Pancreas (tissue), 10 donors: Measurements from ENCODE around the gene ATG4C. TPM values are rescaled to one million over a fixed set of nuclear protein-coding genes. Genes with fewer than 3 reads are reported as not detected.

Source experiments
- ATAC-seq, 4 donors: fragments of 200-7000 bp; cut with Tn5 transposase; one replicate each; pipeline versions ENCODE4 v1.8.0 to v1.9.1; 2020; ENCODE audit warnings: mild to moderate bottlenecking in 4 of 4, moderate library complexity in 4 of 4
- DNase-seq, 6 donors: peaks; one replicate each; pipeline ENCODE4 v3.0.0-alpha.2; 2020
- FAIRE-seq: peaks from 2 replicates; lab custom pipeline; 2012; peaks lifted over from hg19 to GRCh38; lab: Jason Lieb, UNC
- H3K27ac ChIP-seq, 4 donors: fragments of 200-600 bp; sonication (generic); 1 replicate in 3 of 4; 2 replicates in 1 of 4; pipeline versions ENCODE4 v1.5.0 to v1.8.0; 2020
- H3K27me3 ChIP-seq, 4 donors: fragments of 200-600 bp; one replicate each; pipeline ENCODE4 v1.8.0; 2021
- H3K36me3 ChIP-seq, 3 donors: fragments of 200-600 bp; sonication (generic) in 1 of 3; one replicate each; pipeline versions ENCODE4 v1.5.0 to v1.8.0; 2020 to 2021
- H3K4me1 ChIP-seq, 3 donors: fragments of 200-600 bp; one replicate each; pipeline ENCODE4 v1.8.0; 2021
- H3K4me3 ChIP-seq, 4 donors: fragments of 200-600 bp; sonication (generic) in 2 of 4; one replicate each; pipeline versions ENCODE4 v1.5.0 to v1.8.0; 2020 to 2021
- H3K9me3 ChIP-seq, 4 donors: fragments of 200-600 bp; one replicate each; pipeline ENCODE4 v1.8.0; 2021
- CTCF ChIP-seq, 4 donors: fragments of 200-600 bp; sonication (generic) in 3 of 4; IDR thresholded peaks; one replicate each; pipeline versions ENCODE4 v1.5.0 to v1.8.0; 2021; ENCODE audit warnings: antibody characterized with exemption in 4 of 4
- WGBS, 2 donors: extraction: QIAGEN DNeasy Blood & Tissue Kit; methylation state at CpG; one replicate each; pipeline ENCODE4 v1.1.7; 2013; 5-methylcytosine and 5-hydroxymethylcytosine counted together
- intact Hi-C, 3 donors: fragments of 100-400 bp; cut with DNase I; formaldehyde crosslinking; loops; one replicate each; pipeline versions ENCODE4 v1.11.1 to v1.14.2; 2022
- polyA plus RNA-seq, 2 donors: library from polyadenylated mRNA; stranded (reverse); fragments of 200-250 nt; gene quantifications; one replicate each; pipeline ENCODE4 v1.2.3, GENCODE V29; 2013
- total RNA-seq, 6 donors: library from RNA; stranded (reverse); fragmentation: NEBNext Ultra II Directional in 4 of 6; extraction: Animal tissue kit (Norgen Biotek cat#: 25700) in 4 of 6; gene quantifications; one replicate each; pipeline versions ENCODE4 v1.2.1 to v1.2.4, GENCODE V29; 2021 to 2023
- donor health status: healthy with polysubstance abuse.
- donor health status: DM: no; HTN: no; CAD: no; lungs with moderate emphysema.
- donor health status: DM: no; HTN: no; CAD: no.
- donor health status: control.
- donor health status: control.
- donor health status: Bipolar disorder and iron deficiency.
- donor health status: DM: yes; HTN: yes; CAD: no.
- donor health status: DM: no; HTN: no; CAD: no.
- donor health status: DM: no; HTN: no; CAD: no.
- donor health status: DM: yes; HTN: yes; CAD: no.

Gene ATG4C
- total and polyA plus RNA-seq, 8 donors: 2.3 to 10.2 (median 6.1) TPM

GRCh38 chr1:62869217-62869754 is 85.4 kb downstream of the ATG4C start:
- FAIRE-seq: no peak
- no peaks in the 10 kb centered on the region for H3K27me3 ChIP-seq
- TF ChIP-seq CTCF (IDR thresholded peaks at IDR 0.05): no peak
- 56 to 63% methylated on average over 3 of the region's 3 CpGs for WGBS, 2 donors
- H3K9me3 ChIP-seq: no peaks in the 10 kb centered on the region
- no peaks in the 10 kb centered on the region for H3K36me3 ChIP-seq
- no peak overlapping the region for H3K4me3 ChIP-seq
- DNase-seq: no peak
- H3K27ac ChIP-seq: no peak overlapping the region
- intact Hi-C loops: no loop called here
- no peaks in the 10 kb centered on the region for H3K4me1 ChIP-seq
- ATAC-seq: no peak

- no peaks in the 10 kb centered on the region for H3K36me3 ChIP-seq
- DNase-seq (no peak), ATAC-seq (no peak), FAIRE-seq (no peak)
- no peak for TF ChIP-seq CTCF (IDR thresholded peaks at IDR 0.05)
- intact Hi-C loops: no loop called here
- no peaks in the 10 kb centered on the region for H3K4me1 ChIP-seq
- 90 to 98% methylated on average over 1 of the region's 1 CpG for WGBS, 2 donors
- no peaks in the 10 kb centered on the region for H3K27me3 ChIP-seq
- H3K9me3 ChIP-seq: no peaks in the 10 kb centered on the region
- H3K27ac ChIP-seq: no peak overlapping the region
- H3K4me3 ChIP-seq: no peak overlapping the region
These were observed 86.2 kb downstream of the ATG4C start for GRCh38 chr1:62870148-62870547.

GRCh38 chr1:62875676-62876075 is 91.7 kb downstream of the ATG4C start:
- Histone ChIP-seq H3K9me3 (no peaks in the 10 kb centered on the region), H3K4me1 (no peaks in the 10 kb centered on the region), H3K4me3 (no peak overlapping the region), H3K27me3 (no peaks in the 10 kb centered on the region), H3K27ac (no peak overlapping the region), H3K36me3 (no peaks in the 10 kb centered on the region)
- FAIRE-seq (no peak), ATAC-seq (no peak), DNase-seq (no peak)
- intact Hi-C loops: no loop called here
- WGBS, 2 donors: 59 to 63% methylated on average over 3 of the region's 3 CpGs
- TF ChIP-seq CTCF (IDR thresholded peaks at IDR 0.05): no peak

- 68 to 73% methylated on average over 3 of the region's 3 CpGs for WGBS, 2 donors
- DNase-seq (no peak), ATAC-seq (no peak), FAIRE-seq (no peak)
- Histone ChIP-seq H3K4me1 (no peaks in the 10 kb centered on the region), H3K27ac (no peak overlapping the region), H3K36me3 (no peaks in the 10 kb centered on the region), H3K27me3 (no peaks in the 10 kb centered on the region), H3K9me3 (no peaks in the 10 kb centered on the region), H3K4me3 (no peak overlapping the region)
- intact Hi-C loops: no loop called here
- TF ChIP-seq CTCF (IDR thresholded peaks at IDR 0.05): no peak
These were observed 92.6 kb downstream of the ATG4C start for GRCh38 chr1:62876535-62876934.

GRCh38 chr1:62877579-62877978 is 93.6 kb downstream of the ATG4C start:
- intact Hi-C loops: no loop called here
- no peaks in the 10 kb centered on the region for H3K4me1 ChIP-seq
- H3K4me3 ChIP-seq: no peak overlapping the region
- ATAC-seq: no peak
- no peak for TF ChIP-seq CTCF (IDR thresholded peaks at IDR 0.05)
- DNase-seq: no peak
- FAIRE-seq: no peak
- H3K36me3 ChIP-seq: no peaks in the 10 kb centered on the region
- no peaks in the 10 kb centered on the region for H3K9me3 ChIP-seq
- H3K27ac ChIP-seq: no peak overlapping the region
- peaks cover 0 to 4% (median 0%) of the 10 kb centered on the region in 4 donors for H3K27me3 ChIP-seq
- 60 to 80% methylated on average over 2 of the region's 2 CpGs for WGBS, 2 donors
